8988T (cell line): Measurements from ENCODE around the gene CNGB1.
"Not testable (repeated sequence)": the region's sequence is repeated elsewhere in the genome, so short reads cannot be mapped to it uniquely, and the experiment has no call there.

Source experiments
- DNase-seq: peaks from one replicate; pipeline ENCODE4 v3.0.0; 2011

CNGB1 gene

GRCh38 chr16:57899771-57900661 is 70.9 kb downstream of the CNGB1 start:
- DNase-seq: no peak

DNA sequence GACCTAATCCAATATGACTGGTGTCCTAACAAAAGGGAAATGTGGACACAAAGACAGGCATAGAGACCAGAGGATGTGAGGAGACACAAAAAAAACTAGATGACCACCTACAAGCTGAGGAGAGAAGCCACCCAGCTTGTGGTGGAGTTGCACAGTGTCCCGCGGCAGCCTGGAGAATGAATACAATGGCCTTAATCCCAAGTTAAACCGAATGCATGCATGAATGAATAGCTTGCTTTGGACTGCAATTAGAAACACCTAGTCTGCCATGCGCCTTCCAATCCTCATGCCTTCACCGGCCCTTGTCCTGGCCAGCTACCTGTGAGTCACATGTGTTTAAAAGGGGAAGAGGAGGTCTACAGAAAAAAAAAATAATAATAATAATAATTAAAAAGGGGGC is 72.0 kb downstream of the CNGB1 start:
- no peak for DNase-seq

DNA sequence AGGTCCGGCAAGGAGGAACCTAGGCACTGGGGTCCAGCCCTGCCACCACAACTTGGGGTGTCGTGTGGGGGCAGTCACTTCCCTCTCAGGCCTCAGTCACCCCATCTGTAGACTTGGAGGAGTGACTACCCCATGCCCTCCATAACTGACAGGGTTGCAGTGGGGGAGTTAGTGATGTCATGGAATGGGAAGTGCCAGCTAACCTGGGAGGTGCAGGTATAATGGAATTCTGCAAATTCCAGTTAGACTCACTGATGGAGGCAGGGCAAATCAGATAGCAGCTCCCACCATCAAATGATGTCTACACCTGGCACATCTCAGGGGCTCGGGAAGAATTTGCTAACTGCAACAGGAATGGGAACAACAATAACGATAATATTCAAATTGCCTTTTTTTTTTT is 72.9 kb downstream of the CNGB1 start:
- DNase-seq: no peak

GRCh38 chr16:57897053-57897784 is 73.7 kb downstream of the CNGB1 start:
- no peak for DNase-seq

DNA sequence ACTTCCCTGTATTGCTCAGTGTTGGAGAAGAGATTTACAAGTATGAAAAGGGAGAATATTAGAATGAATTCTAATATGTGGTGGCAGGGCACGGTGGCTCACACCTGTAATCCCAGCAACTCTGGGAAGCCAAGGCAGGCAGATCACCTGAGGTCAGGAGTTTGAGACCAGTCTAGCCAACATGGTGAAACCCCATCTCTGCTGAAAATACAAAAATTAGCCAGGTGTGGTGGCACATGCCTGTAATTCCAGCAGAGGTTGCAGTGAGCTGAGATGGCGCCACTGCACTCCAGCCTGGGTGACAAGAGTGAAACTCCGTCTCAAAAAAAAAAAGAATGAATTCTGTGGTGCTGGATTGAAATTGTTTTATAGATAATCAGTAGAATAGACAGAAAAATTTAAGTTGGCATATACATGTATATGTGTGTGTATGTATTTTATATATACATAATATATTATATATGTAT is 75.8 kb downstream of the CNGB1 start:
- DNase-seq: not testable (repeated sequence)

DNA sequence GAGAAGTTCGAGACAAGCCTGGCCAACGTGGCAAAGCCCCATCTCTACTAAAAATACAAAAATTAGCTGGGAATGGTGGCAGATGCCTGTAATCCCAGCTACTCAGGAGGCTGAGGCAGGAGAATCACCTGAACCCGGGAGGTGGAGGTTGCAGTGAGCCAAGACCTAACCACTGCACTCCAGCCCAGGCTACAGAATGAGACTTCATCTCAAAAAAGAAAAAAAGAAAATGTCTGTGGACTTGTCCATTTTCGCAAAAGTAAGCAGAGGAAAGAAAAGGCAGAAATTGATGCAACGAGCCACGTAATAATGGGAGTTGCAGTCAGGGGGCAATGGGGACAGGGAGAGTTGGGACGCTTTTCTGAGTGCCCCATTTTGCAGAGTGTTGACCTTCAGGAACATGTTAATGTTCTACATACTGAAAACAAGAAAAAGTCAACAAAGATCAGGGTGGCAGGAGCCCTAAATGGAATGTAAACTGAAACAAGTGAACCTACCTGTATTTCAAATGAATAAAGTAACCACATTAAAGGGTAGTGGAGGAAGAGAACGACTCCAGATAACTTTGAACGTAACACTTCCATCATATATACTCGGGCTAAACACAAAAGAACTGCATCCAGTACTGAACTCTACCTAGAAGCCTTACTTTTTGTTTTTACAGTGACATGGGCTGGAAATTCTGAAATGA is 76.4 kb downstream of the CNGB1 start:
- DNase-seq: no peak

- DNase-seq: peak; percentile 55
Observed at GRCh38 chr16:57893559-57894389, 77.2 kb downstream of the CNGB1 start.

- no peak for DNase-seq
Observed at GRCh38 chr16:57893217-57893558, 77.7 kb downstream of the CNGB1 start.

DNA sequence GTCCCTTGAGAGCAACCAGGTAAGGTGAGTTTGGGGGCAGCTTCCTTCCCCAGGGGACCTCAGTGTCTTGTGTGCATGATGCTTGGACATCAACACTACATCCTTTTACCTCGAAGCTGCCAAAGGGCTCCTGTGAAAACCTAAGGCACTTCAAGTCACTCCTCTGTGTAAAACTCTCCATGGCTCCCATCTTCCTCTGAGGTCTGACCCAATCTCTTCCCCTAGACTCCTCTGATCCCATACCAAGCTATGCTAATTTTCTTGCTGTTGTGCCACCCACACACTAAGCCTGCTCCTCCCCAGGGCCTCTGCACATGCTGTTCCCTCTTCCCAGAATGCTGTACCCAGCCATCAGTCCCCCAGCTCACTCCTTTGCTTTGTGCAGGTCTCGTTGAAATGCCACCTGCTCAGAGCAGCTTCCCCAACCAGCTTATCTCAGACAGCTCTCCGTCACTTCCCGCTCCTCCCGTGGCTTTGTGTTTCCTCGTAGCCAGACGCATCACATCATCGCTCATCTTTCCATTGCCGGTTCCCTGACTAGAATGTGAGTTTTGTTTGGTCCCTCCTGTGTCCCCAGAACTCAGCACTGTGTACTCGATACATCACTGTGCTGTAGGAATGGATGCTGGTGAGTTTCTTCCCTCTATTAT is 78.4 kb downstream of the CNGB1 start:
- no peak for DNase-seq

- DNase-seq: no peak
Observed at GRCh38 chr16:57892041-57892440, 78.9 kb downstream of the CNGB1 start.

- no peak for DNase-seq
Observed at GRCh38 chr16:57890752-57891111, 80.2 kb downstream of the CNGB1 start.

- no peak for DNase-seq
Observed at GRCh38 chr16:57889960-57890751, 80.8 kb downstream of the CNGB1 start.

- DNase-seq: no peak
Observed at GRCh38 chr16:57889522-57889921, 81.4 kb downstream of the CNGB1 start.

GRCh38 chr16:57889111-57889510 is 81.8 kb downstream of the CNGB1 start:
- no peak for DNase-seq

DNA sequence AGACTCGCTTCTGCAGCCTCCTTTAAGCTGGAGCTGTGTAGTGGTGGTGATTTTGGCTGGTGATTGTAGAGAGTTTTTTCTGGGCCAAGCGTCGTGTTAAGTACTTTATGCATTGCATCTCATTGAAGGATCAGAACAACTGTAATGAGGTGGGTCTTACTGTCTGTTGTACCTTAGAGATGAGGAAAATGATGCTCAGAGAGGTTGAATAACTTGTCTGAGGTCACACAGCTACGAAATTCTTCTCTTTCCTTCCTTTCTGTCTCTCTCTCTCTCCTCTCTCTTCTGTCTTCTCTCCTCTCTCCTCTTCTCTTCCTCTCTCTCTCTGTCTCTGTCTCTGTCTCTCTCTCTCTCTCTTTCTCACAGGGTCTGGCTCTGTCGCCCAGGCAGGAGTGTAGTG is 82.8 kb downstream of the CNGB1 start:
- DNase-seq: no peak

DNA sequence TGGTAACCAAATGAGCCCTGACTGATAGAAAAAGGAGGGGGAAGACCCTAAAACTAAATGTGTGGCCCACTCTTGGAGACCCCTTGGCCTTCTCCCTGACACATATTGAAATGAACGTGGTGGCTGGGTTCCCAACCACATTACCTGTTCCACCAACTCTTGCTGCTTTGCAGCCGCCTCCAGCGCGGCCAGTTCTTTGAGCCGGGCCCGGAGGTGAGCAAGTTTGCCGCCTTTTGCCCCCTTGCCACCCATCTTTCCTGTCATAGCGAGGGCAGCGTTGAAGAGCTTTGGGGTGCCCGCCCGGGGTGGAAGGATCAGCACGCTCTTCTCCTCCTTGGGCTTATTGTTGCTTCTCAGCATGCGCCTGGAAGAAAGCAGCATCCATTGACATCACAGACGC is 83.2 kb downstream of the CNGB1 start:
- DNase-seq: no peak

GRCh38 chr16:57886427-57886826 is 84.5 kb downstream of the CNGB1 start:
- DNase-seq: no peak

GRCh38 chr16:57884655-57885133 is 86.2 kb downstream of the CNGB1 start:
- DNase-seq: no peak

- DNase-seq: no peak
Observed at GRCh38 chr16:57883953-57884654, 86.8 kb downstream of the CNGB1 start.

DNA sequence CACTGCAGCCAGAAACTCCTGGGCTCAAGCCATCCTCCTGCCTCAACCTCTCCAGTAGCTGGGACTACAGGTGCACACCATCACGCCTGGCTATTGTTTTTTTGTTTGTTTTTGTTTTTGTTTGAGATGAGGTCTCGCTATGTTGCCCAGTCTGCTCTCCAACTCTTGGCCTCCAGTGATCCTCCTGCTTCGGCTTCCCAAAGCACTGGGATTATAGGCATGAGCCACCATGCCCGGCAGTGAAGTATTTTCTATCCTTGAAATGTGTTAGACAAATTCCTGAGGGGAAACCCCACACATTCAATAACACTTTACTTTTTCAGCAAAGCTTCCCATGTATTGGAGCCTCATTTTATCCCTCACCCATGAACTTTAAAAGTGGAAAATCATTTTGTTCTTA is 87.4 kb downstream of the CNGB1 start:
- DNase-seq: no peak

GRCh38 chr16:57882792-57883191 is 88.1 kb downstream of the CNGB1 start:
- DNase-seq: no peak
